ENCODE data around the gene FAM181A.
A peak's percentile ranks its signal among the peaks of the same experiment; 100 is the strongest.

Gene FAM181A

DNA sequence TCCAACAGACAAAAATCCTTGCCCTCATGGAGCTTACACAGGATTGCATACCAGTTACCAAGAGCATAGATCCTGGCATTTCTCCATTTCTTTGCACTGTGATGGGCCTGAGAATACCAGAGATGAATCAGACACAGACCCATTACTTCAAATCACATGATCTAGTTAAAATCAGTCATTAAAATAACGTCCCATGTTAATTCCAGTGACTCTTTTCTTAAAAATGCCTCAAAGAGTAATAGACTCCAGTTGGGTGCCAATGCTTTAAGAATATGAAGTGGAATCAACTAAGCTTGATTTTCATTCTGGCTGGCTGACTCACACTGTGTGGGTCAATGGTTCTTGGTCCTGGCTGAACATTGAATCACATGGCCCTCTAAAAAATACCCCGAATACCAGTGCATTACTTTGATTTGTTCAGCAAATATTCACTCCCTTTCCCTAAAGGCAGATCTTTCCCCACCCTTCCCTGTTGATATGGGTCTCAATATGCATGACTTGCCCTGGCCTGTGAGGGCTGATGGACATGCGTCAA, 38.2 kb downstream of the FAM181A start:
- DNase-seq: no peak

DNA sequence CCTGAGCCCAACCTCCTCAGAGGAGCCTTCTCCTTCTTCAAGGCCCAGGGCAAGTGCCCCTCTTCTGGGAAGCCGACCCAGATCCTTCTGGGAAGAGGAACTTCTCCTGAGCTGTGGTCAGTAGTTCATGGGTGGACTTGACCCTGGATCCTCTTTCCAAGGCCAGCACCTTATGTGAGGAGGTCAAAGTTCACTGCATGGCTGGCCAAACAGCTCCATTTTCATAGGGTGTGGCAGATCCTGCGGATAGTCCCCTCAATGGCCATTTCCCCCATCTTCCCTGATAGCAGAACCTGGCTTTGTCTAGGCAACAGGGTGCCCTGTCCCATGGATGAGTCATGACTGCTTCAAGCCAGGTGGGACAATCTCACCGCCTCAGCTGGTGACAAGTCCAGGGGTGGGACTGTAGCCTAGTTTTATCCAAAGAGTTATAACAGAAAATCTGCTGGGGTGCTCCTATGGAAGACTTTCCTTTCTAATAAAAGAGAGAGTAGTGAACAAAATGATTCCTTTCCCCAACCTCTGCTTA, 38.9 kb downstream of the FAM181A start:
- no peak for DNase-seq

DNA sequence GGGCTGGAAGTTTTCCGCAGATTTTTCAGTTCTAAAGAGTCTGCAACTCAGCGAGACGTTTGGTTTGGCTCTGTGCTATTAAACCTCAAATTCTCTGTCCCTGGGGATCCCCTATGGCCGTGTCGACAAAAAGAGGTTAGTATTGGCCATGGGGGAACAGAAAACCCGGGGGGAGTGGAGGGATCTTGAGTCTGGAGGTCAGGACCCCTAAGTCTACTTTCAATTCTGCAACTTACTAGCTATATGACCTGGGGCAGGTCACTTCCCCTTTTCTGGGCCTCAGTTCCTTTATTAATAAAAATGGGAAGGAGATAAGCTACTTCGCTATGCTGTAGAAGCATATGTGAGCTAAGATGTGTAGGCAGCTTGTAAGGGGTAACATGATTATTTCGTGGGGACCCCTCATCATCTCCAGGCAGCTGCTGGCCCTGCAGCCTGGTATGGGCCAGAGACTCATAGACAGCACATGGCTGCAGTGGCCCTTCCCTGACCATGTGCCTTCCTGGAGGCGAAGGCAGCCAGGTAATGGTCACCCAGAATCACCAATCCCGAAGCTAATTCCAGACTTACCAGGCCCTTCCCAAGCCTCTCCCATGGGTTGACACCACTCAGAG, 40.6 kb downstream of the FAM181A start:
- no peak for DNase-seq

DNA sequence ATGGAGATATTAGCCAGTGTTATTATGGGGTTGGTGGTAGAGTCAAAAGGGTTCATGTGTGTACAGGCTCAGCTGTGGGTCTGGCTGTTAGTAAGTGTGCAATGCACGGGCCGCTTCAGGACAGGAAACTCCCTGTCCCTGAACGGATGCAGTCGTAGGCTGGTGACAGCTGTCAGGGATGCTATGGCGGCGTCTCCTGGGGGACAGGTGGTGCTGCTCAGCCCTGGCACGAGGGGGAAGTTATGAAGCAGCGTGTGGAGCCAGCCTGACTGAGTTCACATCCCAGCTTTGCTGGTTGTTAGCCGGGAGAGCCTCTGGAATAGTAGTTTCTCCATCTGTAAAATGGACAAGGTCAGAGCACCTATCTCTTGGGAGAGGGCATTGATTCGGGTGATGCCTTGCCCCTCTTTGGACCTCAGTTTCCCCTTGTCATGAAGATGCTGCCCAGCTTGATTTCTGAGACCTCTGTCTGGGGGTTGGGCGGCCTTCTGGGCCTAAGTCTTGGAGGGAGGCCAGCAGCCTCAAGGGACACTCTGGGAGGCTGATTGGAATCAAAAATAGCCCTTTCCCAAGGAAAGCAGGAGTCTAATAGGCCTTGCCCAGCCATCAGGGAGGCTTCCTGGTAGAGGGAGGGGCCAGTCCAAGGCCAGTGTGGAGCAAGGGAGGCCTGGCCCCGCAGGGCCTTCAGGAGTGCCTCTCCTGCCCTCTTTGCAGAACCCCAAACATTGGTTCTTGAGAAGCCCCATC, 42.1 kb downstream of the FAM181A start:
- DNase-seq: no peak

DNA sequence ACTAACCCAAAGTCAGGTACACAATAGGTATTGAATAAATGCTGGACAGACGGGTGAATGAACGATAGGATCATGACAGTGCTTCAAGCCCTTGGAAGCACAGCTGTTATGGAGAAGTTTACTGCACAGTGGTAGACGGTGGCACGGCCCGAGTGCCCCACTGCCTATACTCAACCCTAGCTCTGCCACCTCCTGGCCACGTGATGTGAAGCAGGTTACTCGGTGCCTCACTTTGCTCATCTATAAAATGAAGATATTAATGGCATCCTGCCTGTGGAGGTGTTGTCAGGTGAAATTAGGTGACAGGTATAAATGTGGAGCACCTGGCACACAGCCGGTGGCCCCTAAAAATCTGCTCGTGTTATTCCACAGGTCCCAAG, 43.4 kb downstream of the FAM181A start:
- peak; percentile 72 for DNase-seq

DNA sequence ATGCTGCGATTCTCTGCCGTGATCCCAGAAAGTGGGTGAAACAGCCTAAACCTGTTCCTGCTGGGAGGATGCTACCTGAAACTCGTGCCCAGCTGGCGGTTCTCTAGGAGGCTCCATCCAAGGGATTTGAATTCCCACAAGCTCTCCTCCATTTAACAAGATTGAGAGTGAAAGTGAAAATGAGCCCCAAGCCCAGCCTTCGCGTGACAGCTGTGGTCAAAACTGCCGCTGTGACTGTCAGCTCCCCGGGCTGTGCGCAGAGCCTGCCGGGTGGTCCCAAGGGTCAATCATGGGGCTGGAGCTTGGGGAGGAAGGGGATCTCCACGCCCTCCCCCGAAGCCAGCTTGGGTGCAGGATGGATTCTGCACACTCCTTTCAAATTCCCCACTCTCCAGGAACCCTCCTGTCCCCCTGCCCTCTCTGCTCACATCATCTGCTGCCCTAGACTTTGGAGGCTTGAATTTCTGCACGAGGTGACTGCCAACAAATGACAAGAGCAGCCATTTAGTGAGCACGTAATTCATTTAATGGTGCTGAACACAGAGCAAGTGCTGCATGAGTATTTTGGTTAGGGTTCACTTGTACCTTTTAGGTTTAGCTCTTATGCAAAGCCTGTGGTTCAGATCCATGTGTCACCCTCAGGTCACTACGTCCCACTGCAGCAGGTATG, 44.0 kb downstream of the FAM181A start:
- DNase-seq: peak; percentile 62

DNA sequence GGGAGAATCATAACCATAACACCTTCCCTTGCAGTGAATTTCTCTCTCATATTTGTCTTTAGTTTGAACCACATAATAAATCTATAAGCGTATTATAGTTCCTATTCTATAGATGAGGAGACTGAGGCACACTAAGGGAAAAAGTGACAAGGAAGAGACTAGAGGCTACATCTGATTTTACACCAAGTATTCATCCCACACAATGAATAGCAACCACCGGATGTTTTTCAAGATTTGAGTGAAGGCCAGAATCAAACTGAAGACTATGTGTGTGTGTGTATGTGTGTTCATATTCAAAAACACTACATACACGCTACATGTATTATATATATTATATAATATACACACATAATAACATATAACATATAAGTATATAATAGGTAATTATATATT, 44.5 kb downstream of the FAM181A start:
- no peak for DNase-seq

DNA sequence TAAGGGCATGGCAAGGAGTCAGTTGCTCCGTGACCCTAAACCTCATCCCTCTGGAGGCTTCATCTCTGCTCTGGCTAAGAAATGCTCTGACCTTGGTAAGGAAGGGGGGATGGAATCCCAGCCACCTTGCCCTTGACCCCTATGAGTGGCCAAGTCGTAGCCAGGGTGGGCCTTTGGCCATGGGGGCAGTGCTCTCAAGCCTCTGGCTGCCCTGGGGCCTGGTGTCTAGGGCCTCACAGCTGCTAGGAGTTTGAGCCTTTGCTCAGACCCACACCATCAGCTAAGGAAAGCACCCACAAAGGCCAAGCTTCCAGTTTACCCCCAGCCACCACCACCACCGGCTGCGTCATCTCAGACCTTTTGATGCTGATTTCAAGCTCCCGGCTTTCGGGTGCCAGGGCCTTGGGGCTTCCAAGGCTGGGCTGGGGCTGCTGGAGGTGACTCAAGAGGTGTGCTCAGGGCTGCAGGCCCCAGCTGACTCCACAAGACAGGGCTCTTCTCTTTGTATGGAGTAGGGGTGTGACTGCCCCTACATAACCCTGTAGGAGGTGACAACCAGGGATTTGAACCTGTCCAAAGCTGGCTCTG, 45.6 kb downstream of the FAM181A start:
- DNase-seq: no peak

DNA sequence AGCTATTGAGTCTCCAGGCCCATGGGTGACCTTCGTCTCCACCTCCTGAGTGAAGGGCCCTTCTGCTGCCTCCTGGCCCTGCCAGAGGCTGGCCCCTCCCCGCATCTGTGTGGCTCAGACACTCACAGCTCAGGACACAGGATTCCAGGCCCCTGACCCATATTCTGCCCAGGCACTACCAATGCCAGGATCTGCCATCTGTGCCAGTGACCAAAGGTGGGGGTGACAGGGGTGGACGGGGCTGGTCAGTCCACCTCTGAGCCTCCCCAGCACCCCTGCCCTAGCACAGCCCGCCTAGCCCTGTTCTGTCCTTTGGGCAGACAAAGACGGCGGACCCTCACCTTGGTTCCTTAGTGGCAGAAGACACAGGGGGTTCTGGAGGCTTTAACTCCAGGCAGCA, 46.5 kb downstream of the FAM181A start:
- no peak for DNase-seq

DNA sequence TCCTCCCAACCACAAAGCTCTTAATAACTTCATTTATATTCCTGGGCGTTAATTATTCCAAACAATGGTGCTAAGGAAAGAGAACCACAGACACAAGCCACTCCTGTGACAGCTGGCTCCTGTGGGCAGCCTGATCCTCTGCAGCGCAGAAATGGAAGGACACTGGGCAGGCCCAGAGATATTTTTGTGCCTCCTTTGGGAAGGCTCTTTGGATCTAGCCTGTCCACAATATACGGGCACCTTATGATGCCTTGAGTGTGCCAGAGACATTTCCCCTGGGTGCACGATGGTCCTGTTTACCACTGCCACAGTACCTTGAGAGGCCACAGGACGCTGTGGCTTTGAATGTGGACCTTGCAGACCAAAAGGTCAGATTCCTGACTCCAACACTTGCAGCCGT, 47.2 kb downstream of the FAM181A start:
- DNase-seq: no peak

DNA sequence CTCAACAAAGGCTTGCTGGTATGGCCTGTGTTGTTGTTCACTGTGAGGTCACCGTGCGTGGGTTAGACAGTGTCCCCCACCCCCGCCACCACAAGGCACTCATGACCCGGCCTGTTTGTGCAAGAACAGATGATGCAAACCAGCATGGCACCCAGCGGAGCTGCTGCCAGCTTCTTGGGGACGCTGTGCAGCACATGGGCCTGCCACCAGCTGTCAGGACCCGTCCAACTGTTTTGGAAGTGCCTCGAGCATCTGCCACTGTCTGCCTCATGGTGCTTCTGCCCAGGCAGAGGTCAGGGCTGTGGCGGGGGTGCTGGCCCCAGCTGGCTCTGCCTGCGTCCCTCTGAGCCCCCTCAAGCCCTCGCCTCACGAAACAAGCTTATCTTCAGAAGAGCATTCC, 47.7 kb downstream of the FAM181A start:
- no peak for DNase-seq

DNA sequence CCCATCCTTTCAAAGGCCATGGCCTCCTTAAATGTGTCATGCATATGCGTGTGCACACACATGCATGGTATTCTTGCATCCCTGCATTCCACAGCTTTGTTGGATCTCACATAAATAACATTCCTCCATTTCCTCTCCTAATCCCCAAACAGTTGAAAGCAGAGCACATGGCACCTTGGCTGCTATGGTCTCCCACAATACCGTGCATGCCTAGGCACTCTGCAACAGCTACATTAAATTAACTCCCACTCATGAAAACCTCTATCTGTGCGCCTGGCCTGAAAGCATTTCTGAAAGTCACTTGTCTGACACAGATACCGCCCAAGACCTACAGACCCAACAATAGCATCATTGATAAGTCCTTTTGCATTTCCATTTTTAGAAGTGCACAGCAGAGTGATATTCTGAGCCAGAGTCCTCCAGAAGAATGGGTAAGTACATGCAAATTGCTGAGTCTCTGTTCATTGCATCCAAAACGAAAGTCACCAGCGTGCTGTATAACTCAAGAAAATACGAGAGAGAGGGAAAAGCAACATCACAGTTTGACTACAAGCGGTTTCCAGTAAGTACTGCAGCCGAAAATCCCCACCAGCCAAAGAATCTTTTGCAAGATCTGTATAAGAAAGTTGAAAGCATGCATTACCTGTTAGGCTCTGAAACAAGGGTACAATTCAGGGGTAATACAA, 48.8 kb downstream of the FAM181A start:
- peak; percentile 43 for DNase-seq

DNA sequence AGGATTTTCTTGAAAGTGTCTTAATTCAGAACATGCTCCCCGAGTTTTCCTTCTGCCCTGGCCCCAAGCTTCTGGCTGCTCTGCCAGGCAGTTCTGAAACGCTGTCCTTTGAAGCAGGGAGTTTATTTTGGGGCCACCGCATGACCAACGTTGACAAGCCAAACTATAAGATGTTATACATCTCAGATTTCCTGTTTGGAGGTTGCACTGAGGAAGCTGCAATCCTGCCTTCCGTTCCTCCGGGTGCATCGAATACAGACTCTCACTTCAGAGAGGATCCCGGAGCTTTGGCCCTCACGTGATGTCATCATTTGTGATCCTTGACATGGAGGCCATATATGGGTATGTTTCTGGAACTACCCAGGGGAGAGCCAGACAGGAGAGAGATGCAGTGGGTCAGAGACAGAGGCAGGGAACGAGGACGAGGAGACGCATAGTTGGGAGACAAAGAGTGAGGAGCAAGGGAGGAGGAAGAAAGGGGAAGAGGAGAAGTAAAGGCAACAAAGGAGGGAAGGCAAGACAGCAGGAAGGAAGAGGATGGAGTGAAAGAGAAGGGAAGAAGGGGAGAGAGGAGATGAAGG, 49.4 kb downstream of the FAM181A start, which contains the start of gene ASB2:
Gene ASB2 (minus strand): TSS at position 94 of the 581 bp plus-strand sequence. CDS start 12,031 bp downstream, outside the sequence.
- no peak for DNase-seq

DNA sequence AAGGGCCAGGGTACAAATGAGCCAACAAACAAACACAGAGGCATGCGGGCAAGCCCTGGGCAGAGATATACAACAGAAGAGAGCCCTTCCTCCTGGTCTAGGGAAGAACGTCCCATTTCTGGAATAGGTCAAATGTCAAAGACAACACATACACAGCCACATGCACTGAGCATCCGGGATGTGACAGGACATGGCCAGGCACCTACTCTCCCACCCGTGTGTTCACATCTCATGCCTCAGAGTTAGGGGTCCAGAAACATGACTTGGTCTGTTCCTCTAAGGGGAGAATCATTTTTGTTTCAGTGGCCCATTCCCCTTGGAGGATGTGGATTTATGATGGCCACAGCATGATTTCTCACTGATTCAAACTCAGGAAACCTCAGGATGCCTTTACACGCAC, 50.0 kb downstream of the FAM181A start:
- no peak for DNase-seq

DNA sequence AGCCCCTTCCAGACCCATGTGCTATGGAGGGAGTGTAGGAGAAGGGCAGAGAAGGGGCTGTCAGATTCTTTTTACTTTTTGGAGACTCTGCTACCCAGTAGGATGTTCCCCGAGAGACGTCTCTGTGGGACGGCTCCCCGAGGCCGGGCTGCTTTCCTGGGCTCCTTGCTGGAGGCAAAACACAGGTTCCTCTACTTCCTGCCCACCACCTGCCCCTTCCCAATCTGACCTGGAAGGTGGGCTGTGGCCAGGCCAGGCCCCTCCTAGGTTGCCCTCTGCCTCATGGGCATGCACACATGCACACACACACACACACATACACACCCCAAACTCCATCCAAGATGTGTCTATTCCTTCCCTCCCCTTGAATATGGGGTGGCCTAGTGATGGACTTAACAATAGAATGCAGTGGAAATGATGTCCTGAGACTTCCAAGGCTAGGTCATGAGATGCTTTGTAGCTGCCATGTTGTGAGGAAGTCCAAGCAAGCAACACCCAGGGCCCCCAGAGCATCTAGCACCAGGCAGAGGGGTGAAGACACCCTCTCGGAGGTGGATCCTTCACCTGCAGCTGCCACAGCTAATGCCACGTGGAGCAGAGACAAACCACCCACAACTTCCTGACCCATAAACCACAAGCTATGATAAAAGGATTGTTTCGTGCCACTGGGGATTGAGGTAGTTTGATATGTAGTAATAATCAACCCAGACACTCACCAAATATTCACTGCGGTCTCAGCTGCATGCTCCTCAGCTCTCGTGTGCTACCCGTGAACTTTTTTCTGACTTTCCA, 50.8 kb downstream of the FAM181A start:
- peak; percentile 82 for DNase-seq

DNA sequence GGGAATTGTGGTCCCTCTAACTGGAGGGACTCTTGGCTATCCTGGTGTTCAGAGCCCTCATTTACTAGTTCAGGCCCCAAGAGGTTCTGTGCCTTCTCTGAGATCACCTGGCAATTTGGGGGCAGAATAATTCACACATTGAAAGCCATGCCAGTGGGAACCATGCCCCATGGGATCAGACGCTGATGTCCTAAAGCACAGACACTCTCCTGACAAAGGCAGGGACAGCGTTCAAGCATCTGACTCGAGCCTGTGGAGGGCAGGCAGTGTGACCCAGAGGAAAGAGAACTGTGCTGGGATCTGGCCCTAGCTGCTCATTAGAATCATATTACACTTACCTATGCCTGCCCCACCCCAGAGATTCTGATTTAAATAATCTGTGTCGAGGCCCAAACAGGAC, 51.6 kb downstream of the FAM181A start:
- DNase-seq: no peak
